ENCODE results near the gene MRPL22.

GRCh38 chr5:154934881-154935280 lies 6.0 kb upstream of the MRPL22 start:
- TF ChIP-seq, protein P1, sequence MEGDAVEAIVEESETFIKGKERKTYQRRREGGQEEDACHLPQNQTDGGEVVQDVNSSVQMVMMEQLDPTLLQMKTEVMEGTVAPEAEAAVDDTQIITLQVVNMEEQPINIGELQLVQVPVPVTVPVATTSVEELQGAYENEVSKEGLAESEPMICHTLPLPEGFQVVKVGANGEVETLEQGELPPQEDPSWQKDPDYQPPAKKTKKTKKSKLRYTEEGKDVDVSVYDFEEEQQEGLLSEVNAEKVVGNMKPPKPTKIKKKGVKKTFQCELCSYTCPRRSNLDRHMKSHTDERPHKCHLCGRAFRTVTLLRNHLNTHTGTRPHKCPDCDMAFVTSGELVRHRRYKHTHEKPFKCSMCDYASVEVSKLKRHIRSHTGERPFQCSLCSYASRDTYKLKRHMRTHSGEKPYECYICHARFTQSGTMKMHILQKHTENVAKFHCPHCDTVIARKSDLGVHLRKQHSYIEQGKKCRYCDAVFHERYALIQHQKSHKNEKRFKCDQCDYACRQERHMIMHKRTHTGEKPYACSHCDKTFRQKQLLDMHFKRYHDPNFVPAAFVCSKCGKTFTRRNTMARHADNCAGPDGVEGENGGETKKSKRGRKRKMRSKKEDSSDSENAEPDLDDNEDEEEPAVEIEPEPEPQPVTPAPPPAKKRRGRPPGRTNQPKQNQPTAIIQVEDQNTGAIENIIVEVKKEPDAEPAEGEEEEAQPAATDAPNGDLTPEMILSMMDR (IDR thresholded peaks at IDR 0.05; ENCODE audit: borderline replicate concordance, extremely low read depth, low read length, poor library complexity, severe bottlenecking) = no peak
- no peak for TF ChIP-seq EZH2 (IDR thresholded peaks at IDR 0.05; ENCODE audit: borderline replicate concordance, low read depth, low read length, severe bottlenecking)
